H9 (cell line): Measurements from ENCODE around the gene CADPS2. TPM values are rescaled to one million over a fixed set of nuclear protein-coding genes. Genes with fewer than 3 reads are reported as not detected.
A peak's percentile ranks its signal among the peaks of the same experiment; 100 is the strongest.

Experiments used
- DNase-seq: peaks from one replicate; pipeline ENCODE4 v3.0.0-alpha.2; 2017
- H2AFZ ChIP-seq: one replicate; pipeline ENCODE4 v1.6.1; 2013; ENCODE audit warnings: mild to moderate bottlenecking, low read length, control low read depth, moderate library complexity
- H2AK5ac ChIP-seq: 2 replicates; pipeline ENCODE4 v1.6.1; 2013; ENCODE audit warnings: low read length, control low read depth, mixed read lengths; ENCODE audit not compliant: insufficient read length
- H2BK120ac ChIP-seq: one replicate; pipeline ENCODE4 v1.6.1; 2013; ENCODE audit warnings: low read depth, mild to moderate bottlenecking, low read length, control low read depth, inconsistent platforms; ENCODE audit not compliant: poor library complexity, severe bottlenecking
- H2BK12ac ChIP-seq: 2 replicates; pipeline ENCODE4 v1.6.1; 2013; ENCODE audit warnings: low read length, control low read depth, mixed read lengths, low read depth; ENCODE audit not compliant: insufficient read length
- H2BK15ac ChIP-seq: 2 replicates; pipeline ENCODE4 v1.6.1; 2013; ENCODE audit warnings: low read depth, low read length, control low read depth
- H2BK20ac ChIP-seq: one replicate; pipeline ENCODE4 v1.6.1; 2013; ENCODE audit warnings: low read depth, mild to moderate bottlenecking, low read length, control low read depth, inconsistent platforms; ENCODE audit not compliant: poor library complexity, severe bottlenecking
- H2BK5ac ChIP-seq: 2 replicates; pipeline ENCODE4 v1.6.1; 2013; ENCODE audit warnings: low read length, control low read depth, mixed read lengths; ENCODE audit not compliant: insufficient read length
- H3K14ac ChIP-seq: 2 replicates; pipeline ENCODE4 v1.6.1; 2013; ENCODE audit warnings: low read length, control low read depth; ENCODE audit not compliant: insufficient read depth
- H3K18ac ChIP-seq: 2 replicates; pipeline ENCODE4 v1.6.1; 2013; ENCODE audit warnings: low read depth, mild to moderate bottlenecking, mixed read lengths, low read length, control low read depth; ENCODE audit not compliant: insufficient read length
- H3K23ac ChIP-seq: 2 replicates; pipeline ENCODE4 v1.6.1; 2013; ENCODE audit warnings: low read length, control low read depth, mixed read lengths, low read depth; ENCODE audit not compliant: insufficient read length
- H3K23me2 ChIP-seq: 2 replicates; pipeline ENCODE4 v1.6.1; 2013; ENCODE audit warnings: low read depth, mild to moderate bottlenecking, mixed read lengths, low read length, control low read depth; ENCODE audit not compliant: insufficient read length, poor library complexity, severe bottlenecking
- H3K27ac ChIP-seq: 2 replicates; pipeline ENCODE4 v1.5.1; 2013; ENCODE audit warnings: low read length, control low read depth, mixed read lengths, low read depth; ENCODE audit not compliant: insufficient read length
- H3K27me3 ChIP-seq: 2 replicates; pipeline ENCODE4 v1.6.1; 2013; ENCODE audit warnings: low read length, control low read depth, inconsistent platforms; ENCODE audit not compliant: insufficient read depth
- H3K4ac ChIP-seq: 2 replicates; pipeline ENCODE4 v1.6.1; 2013; ENCODE audit warnings: low read depth, mild to moderate bottlenecking, control low read depth, inconsistent platforms, low read length, moderate library complexity
- H3K4me1 ChIP-seq: 2 replicates; pipeline ENCODE4 v1.6.1; 2013; ENCODE audit warnings: low read length, control low read depth, inconsistent platforms; ENCODE audit not compliant: insufficient read depth
- H3K4me2 ChIP-seq: 2 replicates; pipeline ENCODE4 v1.6.1; 2013; ENCODE audit warnings: low read length, control low read depth, mixed read lengths; ENCODE audit not compliant: insufficient read length, insufficient read depth
- H3K56ac ChIP-seq: 2 replicates; pipeline ENCODE4 v1.6.1; 2013; ENCODE audit warnings: low read depth, mild to moderate bottlenecking, mixed read lengths, low read length, control low read depth; ENCODE audit not compliant: insufficient read length
- H3K79me1 ChIP-seq: 2 replicates; pipeline ENCODE4 v1.6.1; 2013; ENCODE audit warnings: low read depth, mild to moderate bottlenecking, moderate library complexity, low read length, control low read depth, inconsistent platforms; ENCODE audit not compliant: insufficient read depth, poor library complexity, severe bottlenecking
- H3K79me2 ChIP-seq: 2 replicates; pipeline ENCODE4 v1.6.1; 2013; ENCODE audit warnings: low read length, control low read depth, inconsistent platforms; ENCODE audit not compliant: insufficient read depth
- H3K9ac ChIP-seq: 2 replicates; pipeline ENCODE4 v1.6.1; 2013; ENCODE audit warnings: low read length, control low read depth, mixed read lengths; ENCODE audit not compliant: insufficient read length; ENCODE audit errors: extremely low read depth
- H3K9me3 ChIP-seq: one replicate; pipeline ENCODE4 v1.6.1; 2013; ENCODE audit warnings: low read depth, low read length, inconsistent platforms; ENCODE audit not compliant: control insufficient read depth
- H3T11ph ChIP-seq: one replicate; pipeline ENCODE4 v1.6.1; 2013; ENCODE audit warnings: mild to moderate bottlenecking, low read length, control low read depth, inconsistent platforms
- H4K20me1 ChIP-seq: one replicate; pipeline ENCODE4 v1.6.1; 2013; ENCODE audit not compliant: control insufficient read depth, insufficient read length, insufficient read depth
- H4K5ac ChIP-seq: 2 replicates; pipeline ENCODE4 v1.6.1; 2013; ENCODE audit warnings: low read depth, mild to moderate bottlenecking, mixed read lengths, low read length, control low read depth; ENCODE audit not compliant: insufficient read length
- H4K8ac ChIP-seq: replicated peaks from 2 replicates; pipeline ENCODE4 v1.6.1; 2013; ENCODE audit warnings: low read length, control low read depth, mixed read lengths, low read depth; ENCODE audit not compliant: insufficient read length
- H4K91ac ChIP-seq: 2 replicates; pipeline ENCODE4 v1.6.1; 2013; ENCODE audit warnings: low read depth, mild to moderate bottlenecking, moderate library complexity, mixed read lengths, low read length, control low read depth; ENCODE audit not compliant: insufficient read length
- H3K27ac Mint-ChIP-seq, 3 experiments: 2 replicates in 2 of 3; 3 replicates in 1 of 3; pipeline ENCODE4 v1.8.0; 2020 to 2021; ENCODE audit warnings: mixed read lengths in 3 of 3, mild to moderate bottlenecking in 1 of 3, moderate library complexity in 1 of 3
- H3K27me3 Mint-ChIP-seq: 2 replicates; pipeline ENCODE4 v1.8.0; 2021; ENCODE audit warnings: low read depth, mild to moderate bottlenecking, moderate library complexity, mixed read lengths
- H3K36me3 Mint-ChIP-seq, 3 experiments: 2 replicates in 2 of 3; 3 replicates in 1 of 3; pipeline ENCODE4 v1.8.0; 2020 to 2021; ENCODE audit warnings: low read depth in 3 of 3, mixed read lengths in 3 of 3; ENCODE audit not compliant: insufficient read depth in 1 of 3
- H3K4me1 Mint-ChIP-seq, 2 experiments: 2 replicates each; pipeline ENCODE4 v1.8.0; 2020; ENCODE audit warnings: mixed read lengths in 2 of 2
- H3K4me3 Mint-ChIP-seq, 2 experiments: 2 replicates in 1 of 2; 3 replicates in 1 of 2; pipeline ENCODE4 v1.8.0; 2020 to 2021; ENCODE audit warnings: mild to moderate bottlenecking in 2 of 2, mixed read lengths in 2 of 2, moderate library complexity in 1 of 2
- H3K9me3 Mint-ChIP-seq, 2 experiments: 2 replicates in 1 of 2; 3 replicates in 1 of 2; pipeline ENCODE4 v1.8.0; 2020; ENCODE audit warnings: mild to moderate bottlenecking in 2 of 2, mixed read lengths in 2 of 2, moderate library complexity in 1 of 2
- CTCF ChIP-seq: fragments of 200-600 bp; sonication (generic); conservative IDR thresholded peaks from 3 replicates; pipeline ENCODE4 v1.8.0; 2021; ENCODE audit warnings: antibody characterized with exemption, mild to moderate bottlenecking
- WGBS: extraction: QIAGEN DNeasy Blood & Tissue Kit; methylation state at CpG from one replicate; pipeline ENCODE4 v1.1.7; 2013; ENCODE audit warnings: missing lambda C conversion rate, low lambda C conversion rate, mixed read lengths; ENCODE audit not compliant: insufficient read length; ENCODE audit errors: extremely low coverage; 5-methylcytosine and 5-hydroxymethylcytosine counted together
- total RNA-seq: library from RNA; stranded (reverse); gene quantifications from 2 replicates; pipeline ENCODE4 v1.2.1, GENCODE V29; 2021

CADPS2 gene
- total RNA-seq, 1 experiment from 2014 or later = 7.1 TPM

DNA sequence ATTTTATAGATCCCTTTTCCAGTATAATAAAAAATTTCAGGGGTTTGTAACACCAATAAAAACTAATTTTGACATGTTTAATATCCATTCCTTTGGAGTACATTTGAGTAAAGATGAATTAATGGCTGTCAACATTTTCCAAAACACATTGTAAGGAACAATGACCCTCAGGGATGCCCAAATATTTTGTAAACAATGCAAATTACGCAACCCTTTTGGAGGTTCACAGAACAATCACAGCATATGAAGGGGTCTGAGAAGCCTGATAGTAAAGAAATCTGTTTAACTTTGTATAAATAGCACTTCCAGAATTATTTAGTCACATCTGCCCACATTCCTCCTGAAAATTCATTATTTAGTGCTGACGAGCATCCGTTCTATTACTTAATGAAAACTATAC is 428.9 kb downstream of the CADPS2 start:
- Histone ChIP-seq H3K4ac (no peak overlapping the region), H3K9ac (no peak overlapping the region), H2BK5ac (no peak overlapping the region), H3T11ph (no peak overlapping the region), H3K79me2 (no peaks in the 10 kb centered on the region), H3K4me1 (peaks cover 8% of the 10 kb centered on the region), H3K27me3 (no peaks in the 10 kb centered on the region), H2BK15ac (no peak overlapping the region), H2BK120ac (no peak overlapping the region), H3K9me3 (no peaks in the 10 kb centered on the region), H3K4me2 (no peak overlapping the region), H4K5ac (no peak overlapping the region), H2BK12ac (no peak overlapping the region), H3K14ac (no peak overlapping the region), H3K18ac (no peak overlapping the region), H4K20me1 (no peaks in the 10 kb centered on the region), H2AK5ac (no peak overlapping the region), H3K23me2 (no peaks in the 10 kb centered on the region), H3K56ac (no peak overlapping the region), H3K27ac (no peak overlapping the region), H4K8ac (no peak overlapping the region), H3K23ac (no peak overlapping the region), H2AFZ (no peak overlapping the region), H3K79me1 (no peaks in the 10 kb centered on the region), H4K91ac (no peak overlapping the region), H2BK20ac (no peak overlapping the region)
- DNase-seq = no peak
- no peaks in the 10 kb centered on the region for H3K36me3 Mint-ChIP-seq
- no peak for TF ChIP-seq CTCF
- H3K4me3 Mint-ChIP-seq = no peak overlapping the region
- H3K9me3 Mint-ChIP-seq = no peaks in the 10 kb centered on the region
- peaks cover 25 to 27% of the 10 kb centered on the region in 2 experiments for H3K4me1 Mint-ChIP-seq
- no CpG with 5 or more reads among the region's 3 CpGs for WGBS
- peak overlapping the region in 1 of 3 experiments; percentile 44; a peak in 4 of 7 replicates for H3K27ac Mint-ChIP-seq
- H3K27me3 Mint-ChIP-seq = no peaks in the 10 kb centered on the region
